GM12874 (cell line): ENCODE results near the gene MOB3B.

Experiments used
- TF ChIP-seq, protein P1 (sequence below): IDR thresholded peaks from 2 replicates; pipeline ENCODE4 v1.5.1; 2011; ENCODE audit warnings: low read depth, mild to moderate bottlenecking, control low read depth, low read length, moderate library complexity; ENCODE audit not compliant: insufficient read depth

The MOB3B gene

DNA sequence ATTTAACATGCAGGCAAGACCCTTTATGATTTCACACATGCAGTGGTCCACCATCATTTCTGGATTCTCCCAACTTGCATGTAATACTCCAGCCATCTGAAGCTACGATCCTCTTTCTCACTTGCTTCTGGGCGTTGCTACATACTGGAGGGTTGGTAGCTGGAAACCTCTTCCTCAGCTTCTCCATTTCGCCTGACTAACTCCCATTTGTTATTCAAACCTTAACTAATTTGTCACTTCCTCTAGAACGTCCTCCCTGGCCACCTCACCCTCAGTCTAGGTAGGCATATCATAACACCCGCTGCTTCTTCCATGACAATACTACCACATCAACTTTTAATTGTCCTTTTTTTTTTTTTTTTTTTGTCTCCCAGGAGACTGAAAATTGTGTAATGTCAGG lies 160.0 kb downstream of the MOB3B start:
- TF ChIP-seq, protein P1, sequence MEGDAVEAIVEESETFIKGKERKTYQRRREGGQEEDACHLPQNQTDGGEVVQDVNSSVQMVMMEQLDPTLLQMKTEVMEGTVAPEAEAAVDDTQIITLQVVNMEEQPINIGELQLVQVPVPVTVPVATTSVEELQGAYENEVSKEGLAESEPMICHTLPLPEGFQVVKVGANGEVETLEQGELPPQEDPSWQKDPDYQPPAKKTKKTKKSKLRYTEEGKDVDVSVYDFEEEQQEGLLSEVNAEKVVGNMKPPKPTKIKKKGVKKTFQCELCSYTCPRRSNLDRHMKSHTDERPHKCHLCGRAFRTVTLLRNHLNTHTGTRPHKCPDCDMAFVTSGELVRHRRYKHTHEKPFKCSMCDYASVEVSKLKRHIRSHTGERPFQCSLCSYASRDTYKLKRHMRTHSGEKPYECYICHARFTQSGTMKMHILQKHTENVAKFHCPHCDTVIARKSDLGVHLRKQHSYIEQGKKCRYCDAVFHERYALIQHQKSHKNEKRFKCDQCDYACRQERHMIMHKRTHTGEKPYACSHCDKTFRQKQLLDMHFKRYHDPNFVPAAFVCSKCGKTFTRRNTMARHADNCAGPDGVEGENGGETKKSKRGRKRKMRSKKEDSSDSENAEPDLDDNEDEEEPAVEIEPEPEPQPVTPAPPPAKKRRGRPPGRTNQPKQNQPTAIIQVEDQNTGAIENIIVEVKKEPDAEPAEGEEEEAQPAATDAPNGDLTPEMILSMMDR, result no peak

DNA sequence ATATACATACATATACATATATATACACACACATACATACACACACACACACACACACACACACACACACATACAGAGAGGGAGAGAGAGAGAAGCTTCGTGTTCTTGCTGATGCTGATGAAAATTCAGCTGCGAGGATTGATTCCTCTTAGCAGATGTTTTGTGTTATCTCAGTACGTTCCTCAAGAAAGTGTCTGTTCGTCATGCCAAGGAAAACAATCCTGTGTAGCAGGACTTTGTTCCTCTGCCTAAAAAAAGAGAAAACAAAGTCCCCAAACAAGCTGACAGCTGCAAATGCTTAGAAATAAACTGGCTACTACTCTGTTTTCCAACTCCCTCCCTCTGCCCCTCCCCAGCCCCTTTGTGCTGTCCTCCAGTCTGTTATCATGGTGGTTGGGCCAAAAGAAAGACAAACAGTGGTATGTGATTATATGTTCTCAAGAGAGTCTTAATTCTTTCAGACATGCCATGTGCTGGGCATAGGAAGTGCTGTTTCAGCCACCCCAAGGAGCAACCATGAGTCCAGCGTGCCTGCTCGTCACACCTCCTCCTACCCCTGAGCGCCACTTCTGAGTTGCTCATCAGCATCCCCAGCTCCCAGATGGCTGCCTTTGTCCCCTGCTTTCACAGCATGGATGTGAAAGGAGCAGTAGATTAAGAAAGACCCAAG lies 161.2 kb downstream of the MOB3B start:
- TF ChIP-seq, protein P1, result no peak

DNA sequence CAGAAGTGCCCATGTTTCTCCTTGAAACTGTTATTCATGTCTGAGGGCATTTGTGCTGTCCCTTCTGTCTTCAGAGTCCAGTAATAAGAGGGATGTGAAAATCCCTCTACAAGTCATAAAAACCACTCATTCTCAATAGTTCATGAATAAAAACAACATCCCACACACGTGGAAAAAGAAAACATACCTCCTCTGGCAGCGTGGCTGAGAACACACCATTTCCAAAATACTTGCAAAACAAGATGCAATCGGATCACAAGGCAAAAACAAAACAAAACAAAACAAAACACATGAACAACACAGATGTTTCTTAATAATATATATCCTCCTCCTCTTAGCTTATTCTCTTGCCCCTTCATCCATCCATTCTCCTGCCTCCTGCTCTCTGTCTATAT lies 161.7 kb downstream of the MOB3B start:
- TF ChIP-seq, protein P1, result no peak

DNA sequence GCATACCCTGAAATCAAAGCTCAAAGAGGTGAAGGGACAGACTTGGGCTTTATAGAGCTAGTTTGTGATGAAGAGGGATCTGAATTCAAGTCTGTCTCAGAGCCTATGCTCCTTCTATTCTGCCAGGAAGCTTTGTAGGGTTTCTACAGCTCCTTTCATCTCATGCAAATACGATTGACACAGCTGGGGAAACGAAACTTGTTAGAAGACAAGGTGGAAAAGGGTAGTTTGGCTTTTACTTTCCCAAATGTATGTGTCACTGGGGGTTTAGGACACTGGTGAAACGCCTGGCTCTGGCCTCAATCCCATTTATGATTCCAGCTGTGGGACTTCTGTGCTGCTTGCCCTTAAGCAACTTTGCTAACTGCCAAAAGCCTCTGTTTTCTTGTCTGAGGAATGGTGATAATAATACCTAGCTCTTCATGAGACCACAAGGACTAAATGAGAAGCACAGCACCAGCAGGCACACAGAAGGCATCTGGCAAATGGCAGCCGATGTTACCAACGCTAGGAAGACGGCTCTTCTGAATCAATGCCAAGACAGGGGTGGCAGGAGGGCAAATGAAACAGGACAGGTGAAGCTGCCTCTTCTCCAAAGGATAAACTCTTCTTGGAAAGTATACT lies 162.3 kb downstream of the MOB3B start:
- TF ChIP-seq, protein P1, result no peak

DNA sequence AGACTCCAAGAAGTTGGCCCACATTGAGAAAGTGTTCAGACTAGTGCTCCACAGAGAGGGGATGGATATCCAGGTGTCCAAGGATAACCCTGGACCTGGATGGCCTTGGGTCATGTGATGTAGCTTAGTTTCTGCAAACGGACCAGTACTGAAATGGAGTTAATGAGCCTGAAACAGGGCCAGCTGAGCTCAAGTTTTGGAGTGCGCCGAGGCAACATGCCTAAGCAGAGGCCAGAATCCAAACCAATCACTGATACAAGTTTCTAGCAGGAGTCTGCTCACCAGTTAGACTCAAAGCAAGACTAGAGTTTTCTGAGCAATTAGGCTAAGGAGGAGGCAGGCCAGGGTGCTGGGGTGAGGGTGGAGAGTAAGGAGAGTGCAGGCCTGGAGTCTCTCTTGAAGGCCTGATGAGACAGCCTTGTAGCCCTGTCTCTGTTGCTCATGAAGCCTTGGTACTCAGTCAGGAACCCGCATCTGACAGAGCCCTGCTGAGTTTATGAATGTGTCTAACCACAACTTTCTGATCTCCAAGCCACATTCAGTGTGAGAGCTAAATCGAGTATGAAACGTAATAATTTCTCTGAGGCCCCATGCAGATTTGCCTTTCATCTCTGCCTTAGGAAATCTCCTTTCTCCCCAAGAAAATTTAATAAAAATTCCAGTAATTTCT lies 163.8 kb downstream of the MOB3B start:
- TF ChIP-seq, protein P1, result no peak

DNA sequence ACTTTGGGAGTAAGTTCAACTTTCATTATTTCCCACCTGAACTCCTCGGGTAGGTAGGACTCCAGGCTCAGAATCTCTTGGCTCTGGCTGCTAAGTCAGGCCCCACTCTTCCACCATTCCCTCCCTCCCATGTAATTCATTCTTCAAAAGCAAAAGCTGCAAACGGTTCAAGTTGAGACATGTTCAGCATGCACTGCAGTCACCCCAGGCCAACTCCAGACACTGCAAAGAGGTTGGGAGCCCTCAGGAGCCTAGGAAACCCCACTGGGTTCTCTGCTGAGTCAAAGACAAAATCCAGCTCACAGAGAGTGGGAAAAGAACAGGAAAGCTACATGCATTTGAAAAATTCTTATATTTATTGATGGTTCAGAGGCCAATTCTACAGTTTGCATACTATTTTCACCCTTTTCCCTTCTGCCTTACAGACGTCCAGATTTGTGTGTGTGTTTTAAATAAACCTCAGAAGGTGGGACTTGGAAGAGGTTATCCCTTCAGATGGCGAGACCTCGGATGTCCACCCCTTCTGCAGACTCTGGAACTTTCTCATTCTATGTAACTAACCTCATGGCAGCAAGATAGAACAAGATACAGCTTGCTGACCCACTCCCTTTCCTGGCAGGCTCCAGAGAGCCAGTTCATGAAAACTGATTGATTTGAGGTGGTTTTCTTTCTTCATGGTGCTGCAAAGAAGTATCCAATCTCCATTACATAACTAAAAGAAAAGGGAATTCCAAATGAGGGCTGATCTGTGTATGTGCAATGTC lies 167.0 kb downstream of the MOB3B start:
- TF ChIP-seq, protein P1, result no peak

DNA sequence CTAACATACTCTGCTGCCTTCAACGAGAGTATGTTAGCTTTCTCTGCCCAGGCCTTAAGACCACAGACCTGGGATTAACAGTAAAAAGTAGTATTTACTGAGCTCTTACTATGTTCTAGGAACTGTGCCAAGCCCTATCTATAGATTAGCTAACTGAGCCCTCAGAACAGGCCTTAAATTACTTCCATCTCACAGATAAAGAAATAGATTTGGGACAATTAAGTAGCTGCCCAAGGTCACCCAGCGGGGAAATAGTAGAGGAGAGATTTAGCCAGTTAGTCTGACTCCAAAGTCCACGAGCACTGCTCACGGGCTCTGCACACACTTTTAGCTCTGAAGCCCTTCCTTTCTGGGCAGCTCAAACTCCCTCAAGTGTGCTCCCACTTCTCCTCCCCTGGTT lies 168.1 kb downstream of the MOB3B start:
- TF ChIP-seq, protein P1, result no peak
